ENCODE measurements around the gene GJB2. TPM values are rescaled to one million over a fixed set of nuclear protein-coding genes. Genes with fewer than 3 reads are reported as not detected.
A peak's percentile ranks its signal among the peaks of the same experiment; 100 is the strongest.

Gene GJB2
- polyA plus RNA-seq, 1 experiment: not detected

DNA sequence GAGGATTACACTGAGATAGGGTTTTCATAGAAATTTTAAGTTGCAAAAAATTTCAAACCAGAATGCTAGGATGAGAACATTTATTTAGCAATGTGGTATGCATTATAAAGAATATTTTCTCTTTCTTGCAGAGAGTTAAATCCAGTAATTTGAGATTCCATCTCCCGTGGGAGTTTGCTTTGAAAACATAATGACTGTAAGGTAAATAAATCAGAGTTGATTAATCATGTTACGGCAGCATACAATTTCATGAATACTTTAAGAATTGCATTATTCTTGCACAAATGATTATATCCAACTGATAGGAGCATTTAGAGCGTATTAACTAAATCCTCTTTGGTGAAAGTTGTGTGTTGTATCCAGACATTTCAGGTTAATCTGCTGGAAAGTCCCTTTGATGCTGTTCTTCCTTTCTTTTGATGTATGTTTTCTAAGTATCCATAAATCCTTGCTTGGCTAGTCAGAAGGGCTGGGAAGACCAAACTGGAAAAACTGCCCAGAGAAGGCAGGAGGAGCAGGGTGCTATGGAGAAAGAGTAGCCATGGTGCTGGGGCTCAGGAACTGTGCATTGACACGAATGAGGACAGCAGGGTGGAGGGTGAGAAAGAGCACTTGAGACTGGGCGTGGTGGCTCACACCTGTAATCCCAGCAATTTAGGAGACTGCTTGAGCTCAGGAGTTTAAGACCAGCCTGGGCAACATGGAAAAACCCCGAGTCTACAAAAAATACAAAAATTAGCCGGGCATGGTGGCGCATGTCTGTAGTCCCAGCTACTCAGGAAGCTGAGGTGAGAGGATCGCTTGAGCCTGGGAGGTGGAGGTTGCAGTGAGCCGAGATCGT, 27.1 kb downstream of the GJB2 start:
- TF ChIP-seq, protein P1, sequence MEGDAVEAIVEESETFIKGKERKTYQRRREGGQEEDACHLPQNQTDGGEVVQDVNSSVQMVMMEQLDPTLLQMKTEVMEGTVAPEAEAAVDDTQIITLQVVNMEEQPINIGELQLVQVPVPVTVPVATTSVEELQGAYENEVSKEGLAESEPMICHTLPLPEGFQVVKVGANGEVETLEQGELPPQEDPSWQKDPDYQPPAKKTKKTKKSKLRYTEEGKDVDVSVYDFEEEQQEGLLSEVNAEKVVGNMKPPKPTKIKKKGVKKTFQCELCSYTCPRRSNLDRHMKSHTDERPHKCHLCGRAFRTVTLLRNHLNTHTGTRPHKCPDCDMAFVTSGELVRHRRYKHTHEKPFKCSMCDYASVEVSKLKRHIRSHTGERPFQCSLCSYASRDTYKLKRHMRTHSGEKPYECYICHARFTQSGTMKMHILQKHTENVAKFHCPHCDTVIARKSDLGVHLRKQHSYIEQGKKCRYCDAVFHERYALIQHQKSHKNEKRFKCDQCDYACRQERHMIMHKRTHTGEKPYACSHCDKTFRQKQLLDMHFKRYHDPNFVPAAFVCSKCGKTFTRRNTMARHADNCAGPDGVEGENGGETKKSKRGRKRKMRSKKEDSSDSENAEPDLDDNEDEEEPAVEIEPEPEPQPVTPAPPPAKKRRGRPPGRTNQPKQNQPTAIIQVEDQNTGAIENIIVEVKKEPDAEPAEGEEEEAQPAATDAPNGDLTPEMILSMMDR (IDR thresholded peaks at IDR 0.05; ENCODE audit: insufficient read depth, low read depth, low read length): no peak
- DNase-seq (ENCODE audit: low read depth): no peak
- Histone ChIP-seq H3K36me3 (ENCODE audit: control insufficient read depth, insufficient read depth, low read length) (no peaks in the 10 kb centered on the region), H3K27me3 (ENCODE audit: control insufficient read depth, insufficient read depth, low read length) (peaks cover 12% of the 10 kb centered on the region), H3K4me3 (ENCODE audit: low read depth, low read length) (no peak overlapping the region)
- ChIA-PET CTCF (interaction anchor here (1.5 to 1.8 kb wide), 2 partner anchors 8 to 180 kb away, joined by 3 to 11 read pairs; no protein-coding TSS in a partner anchor), POLR2A (no interaction called here)

- Histone ChIP-seq H3K4me3 (ENCODE audit: low read depth, low read length) (no peak overlapping the region), H3K36me3 (ENCODE audit: control insufficient read depth, insufficient read depth, low read length) (no peaks in the 10 kb centered on the region), H3K27me3 (ENCODE audit: control insufficient read depth, insufficient read depth, low read length) (peaks cover 9% of the 10 kb centered on the region)
- CTCF ChIA-PET: interaction anchor here (0.6 to 2.8 kb wide), 8 partner anchors 18 to 235 kb away, joined by 3 to 11 read pairs (median 5); no protein-coding TSS in a partner anchor
- DNase-seq (ENCODE audit: low read depth): no peak
- POLR2A ChIA-PET: no interaction called here
- TF ChIP-seq, protein P1 (IDR thresholded peaks at IDR 0.05; ENCODE audit: insufficient read depth, low read depth, low read length): no peak
Measured at GRCh38 chr13:20161951-20162300, 30.8 kb downstream of the GJB2 start.

GRCh38 chr13:20161275-20161950, 31.3 kb downstream of the GJB2 start:
- POLR2A ChIA-PET: no interaction called here
- TF ChIP-seq, protein P1 (IDR thresholded peaks at IDR 0.05; ENCODE audit: insufficient read depth, low read depth, low read length): no peak
- no peak for DNase-seq (ENCODE audit: low read depth)
- Histone ChIP-seq H3K36me3 (ENCODE audit: control insufficient read depth, insufficient read depth, low read length) (no peaks in the 10 kb centered on the region), H3K27me3 (ENCODE audit: control insufficient read depth, insufficient read depth, low read length) (peaks cover 5% of the 10 kb centered on the region), H3K4me3 (ENCODE audit: low read depth, low read length) (peak overlapping the region; percentile 40)
- CTCF ChIA-PET: interaction anchor here (1.0 to 2.8 kb wide), 6 partner anchors 36 to 234 kb away, joined by 3 to 11 read pairs (median 6); no protein-coding TSS in a partner anchor

- POLR2A ChIA-PET: no interaction called here
- CTCF ChIA-PET: interaction anchor here (0.8 to 2.8 kb wide), 4 partner anchors 37 to 234 kb away, joined by 3 to 11 read pairs (median 5); no protein-coding TSS in a partner anchor
- TF ChIP-seq, protein P1 (IDR thresholded peaks at IDR 0.05; ENCODE audit: insufficient read depth, low read depth, low read length): no peak
- Histone ChIP-seq H3K36me3 (ENCODE audit: control insufficient read depth, insufficient read depth, low read length) (no peaks in the 10 kb centered on the region), H3K4me3 (ENCODE audit: low read depth, low read length) (peak within 1 kb of the TSS; percentile 40), H3K27me3 (ENCODE audit: control insufficient read depth, insufficient read depth, low read length) (peaks cover 3% of the 10 kb centered on the region)
- no peak for DNase-seq (ENCODE audit: low read depth)
Measured at GRCh38 chr13:20160306-20161274, 32.1 kb downstream of the GJB2 start, which contains the start of gene GJA3. Gene GJA3 (minus strand): TSS chr13:20161052. CDS start chr13:20143288, 17,764 bp downstream.
